Lower lobe of right lung (tissue), 2 donors: ENCODE measurements around the gene FGF5. TPM values are rescaled to one million over a fixed set of nuclear protein-coding genes. Genes with fewer than 3 reads are reported as not detected.

Experiments used
- ATAC-seq, 2 donors: fragments of 200-7000 bp; cut with Tn5 transposase; one replicate each; pipeline ENCODE4 v1.9.1; 2020 to 2022; ENCODE audit warnings: mild to moderate bottlenecking in 2 of 2, moderate library complexity in 2 of 2
- DNase-seq: peaks from one replicate; pipeline ENCODE4 v3.0.0-alpha.2; 2020
- H3K27ac ChIP-seq: fragments of 200-600 bp; one replicate; pipeline ENCODE4 v1.8.0; 2022
- H3K27me3 ChIP-seq: fragments of 200-600 bp; one replicate; pipeline ENCODE4 v1.8.0; 2022; ENCODE audit warnings: low read depth
- H3K36me3 ChIP-seq: fragments of 200-600 bp; one replicate; pipeline ENCODE4 v1.8.0; 2022; ENCODE audit warnings: mild to moderate bottlenecking
- H3K4me1 ChIP-seq: fragments of 200-600 bp; one replicate; pipeline ENCODE4 v1.8.0; 2022
- H3K4me3 ChIP-seq: fragments of 200-600 bp; one replicate; pipeline ENCODE4 v1.8.0; 2022; ENCODE audit warnings: mild to moderate bottlenecking
- H3K9me3 ChIP-seq: fragments of 200-600 bp; one replicate; pipeline ENCODE4 v1.8.0; 2022
- CTCF ChIP-seq: fragments of 200-600 bp; IDR thresholded peaks from one replicate; pipeline ENCODE4 v1.8.0; 2022; ENCODE audit warnings: antibody characterized with exemption, mild to moderate bottlenecking
- intact Hi-C: fragments of 100-400 bp; cut with DNase I; formaldehyde crosslinking; loops from one replicate; pipeline ENCODE4 v1.11.0; 2022
- total RNA-seq: library from RNA; stranded (reverse); fragmentation: NEBNext Ultra II Directional; extraction: Animal tissue kit (Norgen Biotek cat#: 25700); gene quantifications from one replicate; pipeline ENCODE4 v1.2.1, GENCODE V29; 2021
- donor health status: DM: no; HTN: yes; CAD: no; lungs with severe emphysema.

FGF5 gene
- total RNA-seq, 1 donor from 2014 or later: not detected

DNA sequence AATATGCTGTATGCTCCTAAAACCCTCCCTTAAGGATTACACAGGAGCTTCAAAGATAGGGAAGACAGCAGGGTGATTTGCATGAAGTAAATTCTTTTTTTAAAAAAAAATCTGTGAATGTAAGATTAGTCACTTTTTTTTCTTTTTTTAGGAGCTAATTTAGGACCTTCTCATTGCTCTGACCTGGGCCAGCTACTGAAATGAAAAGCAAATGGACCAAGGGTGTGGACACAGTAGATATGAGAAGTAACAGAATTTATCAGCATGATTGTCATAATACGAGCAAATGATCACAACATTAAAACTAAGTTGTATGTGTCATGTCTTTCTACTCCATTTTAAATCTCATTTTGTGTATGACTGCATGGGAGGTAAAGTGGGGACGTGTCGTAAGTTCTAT is 6.6 kb upstream of the FGF5 start:
- no peaks in the 10 kb centered on the region for H3K36me3 ChIP-seq
- H3K4me3 ChIP-seq: no peak overlapping the region
- ATAC-seq (no peak), DNase-seq (no peak)
- no peaks in the 10 kb centered on the region for H3K9me3 ChIP-seq
- no peak for TF ChIP-seq CTCF
- intact Hi-C loops: no loop called here
- H3K27ac ChIP-seq: no peak overlapping the region
- no peaks in the 10 kb centered on the region for H3K4me1 ChIP-seq
- peaks cover 17% of the 10 kb centered on the region for H3K27me3 ChIP-seq

DNA sequence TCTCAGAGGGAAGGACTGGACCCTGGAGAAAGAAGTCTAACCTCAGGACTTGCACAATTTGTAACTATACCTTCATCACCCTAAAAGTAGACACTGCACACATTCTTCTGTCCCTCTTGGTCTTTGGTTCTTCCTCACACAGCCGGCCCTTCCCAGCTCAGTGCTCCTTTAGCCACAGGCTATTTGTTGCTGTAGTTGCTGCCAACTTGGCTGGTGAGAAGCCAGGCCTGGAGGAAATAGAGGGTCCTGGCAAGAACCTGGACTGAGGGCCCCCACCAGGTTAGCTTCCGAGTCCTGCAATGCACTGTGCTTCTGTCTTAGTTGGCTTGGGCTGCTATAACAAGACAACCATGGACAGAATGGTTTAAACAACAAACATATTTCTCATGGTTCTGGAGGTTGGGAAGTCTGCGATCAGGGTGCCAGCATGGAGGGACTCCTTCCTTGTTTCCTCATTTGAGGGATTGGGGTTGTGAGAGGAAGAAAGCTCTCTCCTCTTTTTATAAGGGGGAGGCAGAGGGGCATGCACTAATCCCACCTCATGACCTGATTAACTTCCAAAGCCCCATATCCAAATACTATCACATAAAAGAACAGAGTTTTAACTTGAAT is 4.4 kb upstream of the FGF5 start:
- intact Hi-C loops: no loop called here
- Histone ChIP-seq H3K4me3 (no peak overlapping the region), H3K27me3 (peaks cover 39% of the 10 kb centered on the region), H3K4me1 (peaks cover 18% of the 10 kb centered on the region), H3K9me3 (no peaks in the 10 kb centered on the region), H3K27ac (no peak overlapping the region), H3K36me3 (no peaks in the 10 kb centered on the region)
- TF ChIP-seq CTCF: no peak
- ATAC-seq (no peak), DNase-seq (no peak)

DNA sequence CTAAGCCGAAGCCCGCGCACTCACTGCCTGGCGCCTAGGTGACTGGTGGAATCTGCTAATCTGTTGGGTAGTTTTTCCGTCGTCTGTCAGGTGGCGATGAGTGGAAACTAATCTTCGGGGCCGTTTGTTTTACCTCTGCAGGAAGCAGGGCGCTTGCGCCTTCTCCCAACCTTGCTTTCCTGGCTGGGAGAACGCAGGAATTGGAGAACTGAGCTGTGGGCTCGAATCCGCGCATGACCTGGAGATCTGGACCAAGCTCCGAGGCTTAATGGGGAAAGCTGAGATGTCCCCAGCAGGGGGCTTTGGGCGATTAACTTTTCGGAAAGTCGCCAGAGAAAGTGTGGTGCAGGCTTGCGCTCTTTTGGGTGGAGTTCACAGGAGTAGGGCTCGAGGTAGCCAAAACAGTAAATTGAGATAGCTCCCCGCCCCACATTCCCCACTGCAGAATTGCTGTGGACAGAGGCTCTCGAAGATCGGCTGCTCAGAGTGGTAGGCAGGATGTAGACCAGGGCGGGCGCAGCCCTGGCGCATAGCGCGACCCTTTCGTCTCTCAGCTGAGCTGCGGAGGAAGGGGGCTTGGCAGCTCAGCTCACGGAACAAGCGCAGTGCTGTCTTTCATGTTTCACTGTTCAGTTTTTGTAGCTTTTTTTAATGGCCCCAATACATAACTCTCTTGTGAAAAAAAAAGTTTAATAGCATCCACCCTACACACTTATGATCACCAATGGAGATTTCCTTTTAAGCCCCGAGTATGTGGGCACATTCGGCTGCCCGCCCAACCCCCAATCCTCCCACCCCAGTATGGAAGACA is 2.7 kb upstream of the FGF5 start:
- Histone ChIP-seq H3K27me3 (peaks cover 56% of the 10 kb centered on the region), H3K9me3 (no peaks in the 10 kb centered on the region), H3K4me3 (no peak overlapping the region), H3K27ac (no peak overlapping the region), H3K4me1 (peaks cover 20% of the 10 kb centered on the region), H3K36me3 (no peaks in the 10 kb centered on the region)
- intact Hi-C loops: no loop called here
- TF ChIP-seq CTCF: no peak
- DNase-seq (no peak), ATAC-seq (no peak)

DNA sequence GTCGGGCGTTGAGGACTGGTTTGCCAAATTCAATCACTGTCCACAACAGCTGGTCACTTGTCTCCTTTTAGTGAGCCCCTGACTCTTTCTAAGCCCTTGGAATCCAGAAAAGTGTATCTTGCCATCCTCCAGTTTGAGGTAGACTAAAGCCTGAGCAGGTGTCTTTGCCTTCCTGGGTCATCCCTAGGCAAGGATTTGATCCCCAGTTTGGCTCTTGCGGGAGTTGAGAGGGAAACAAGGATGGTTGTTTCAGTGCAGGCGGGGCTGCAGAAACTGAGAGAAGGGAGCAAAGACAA is 2.2 kb upstream of the FGF5 start:
- ATAC-seq (no peak), DNase-seq (no peak)
- H3K9me3 ChIP-seq: no peaks in the 10 kb centered on the region
- intact Hi-C loops: no loop called here
- H3K27me3 ChIP-seq: peaks cover 61% of the 10 kb centered on the region
- no peaks in the 10 kb centered on the region for H3K36me3 ChIP-seq
- no peak overlapping the region for H3K4me3 ChIP-seq
- H3K27ac ChIP-seq: no peak overlapping the region
- no peak for TF ChIP-seq CTCF
- H3K4me1 ChIP-seq: peaks cover 20% of the 10 kb centered on the region

DNA sequence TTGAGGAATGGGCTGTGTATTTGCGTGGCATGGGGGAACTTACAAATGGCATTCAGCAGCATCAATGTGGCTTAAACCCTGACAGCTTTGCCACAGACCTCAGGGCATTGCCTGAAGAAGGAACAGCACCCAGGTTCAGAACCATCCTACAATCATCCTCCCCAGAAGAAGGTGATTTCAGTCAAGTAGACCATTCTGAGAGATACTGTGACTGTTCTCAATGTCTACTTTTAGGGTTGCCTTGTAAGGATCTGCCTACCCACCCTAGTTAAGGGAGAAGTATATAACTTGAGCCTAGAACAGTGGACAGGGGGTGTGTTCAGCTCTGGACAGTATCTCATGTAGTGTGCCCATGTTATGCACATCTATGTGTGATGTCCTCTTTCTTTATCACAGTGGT is 1.6 kb upstream of the FGF5 start:
- no peaks in the 10 kb centered on the region for H3K36me3 ChIP-seq
- TF ChIP-seq CTCF: no peak
- DNase-seq (no peak), ATAC-seq (no peak)
- H3K9me3 ChIP-seq: no peaks in the 10 kb centered on the region
- no peak overlapping the region for H3K27ac ChIP-seq
- H3K27me3 ChIP-seq: peaks cover 63% of the 10 kb centered on the region
- intact Hi-C loops: no loop called here
- H3K4me1 ChIP-seq: peaks cover 20% of the 10 kb centered on the region
- no peak overlapping the region for H3K4me3 ChIP-seq
